Nephron (organoid): ENCODE data around the gene NELFCD.

Experiments
- H3K27ac Mint-ChIP-seq, 3 experiments: 2 replicates each; pipeline ENCODE4 v1.8.0; 2020; ENCODE audit warnings: mixed read lengths in 3 of 3, mild to moderate bottlenecking in 2 of 3, moderate library complexity in 1 of 3
- H3K27me3 Mint-ChIP-seq: 2 replicates; pipeline ENCODE4 v1.8.0; 2021; ENCODE audit warnings: low read depth, mild to moderate bottlenecking, moderate library complexity, mixed read lengths
- H3K36me3 Mint-ChIP-seq: 2 replicates; pipeline ENCODE4 v1.8.0; 2020; ENCODE audit warnings: low read depth, mixed read lengths
- H3K4me1 Mint-ChIP-seq: 2 replicates; pipeline ENCODE4 v1.8.0; 2020; ENCODE audit warnings: mixed read lengths
- H3K4me3 Mint-ChIP-seq, 3 experiments: 2 replicates each; pipeline ENCODE4 v1.8.0; 2020; ENCODE audit warnings: mild to moderate bottlenecking in 3 of 3, mixed read lengths in 3 of 3, moderate library complexity in 2 of 3
- H3K9me3 Mint-ChIP-seq: 2 replicates; pipeline ENCODE4 v1.8.0; 2020; ENCODE audit warnings: mixed read lengths
- CTCF ChIP-seq, 3 experiments: fragments of 200-600 bp; sonication (generic); IDR thresholded peaks; one replicate each; pipeline ENCODE4 v1.5.0; 2021; ENCODE audit warnings: antibody characterized with exemption in 3 of 3; ENCODE audit not compliant: unreplicated experiment in 3 of 3

Gene NELFCD

DNA sequence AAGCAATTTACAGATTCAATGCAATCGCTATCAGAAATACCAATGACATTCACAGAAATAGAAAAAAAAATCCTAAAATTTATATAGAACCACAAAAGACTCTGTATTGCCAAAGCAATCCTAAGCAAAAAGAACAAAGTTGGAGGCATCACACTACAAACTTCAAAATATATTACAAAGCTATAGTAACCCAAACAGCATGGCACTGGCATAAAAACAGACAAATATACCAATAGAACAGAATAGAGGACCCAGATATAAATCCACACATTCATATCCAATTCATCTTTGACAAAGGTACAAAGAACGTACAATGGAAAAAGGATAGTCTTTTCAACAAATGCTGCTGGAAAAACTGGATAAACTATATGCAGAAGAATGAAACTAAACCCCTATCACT lies 11.6 kb upstream of the NELFCD start:
- TF ChIP-seq CTCF (IDR thresholded peaks at IDR 0.05; ENCODE audit: unreplicated experiment in 3 of 3), result no peak
- Mint-ChIP-seq H3K27ac (no peak overlapping the region), H3K9me3 (peaks cover 20% of the 10 kb centered on the region), H3K36me3 (no peaks in the 10 kb centered on the region), H3K4me1 (no peaks in the 10 kb centered on the region), H3K27me3 (no peaks in the 10 kb centered on the region), H3K4me3 (no peak overlapping the region)

DNA sequence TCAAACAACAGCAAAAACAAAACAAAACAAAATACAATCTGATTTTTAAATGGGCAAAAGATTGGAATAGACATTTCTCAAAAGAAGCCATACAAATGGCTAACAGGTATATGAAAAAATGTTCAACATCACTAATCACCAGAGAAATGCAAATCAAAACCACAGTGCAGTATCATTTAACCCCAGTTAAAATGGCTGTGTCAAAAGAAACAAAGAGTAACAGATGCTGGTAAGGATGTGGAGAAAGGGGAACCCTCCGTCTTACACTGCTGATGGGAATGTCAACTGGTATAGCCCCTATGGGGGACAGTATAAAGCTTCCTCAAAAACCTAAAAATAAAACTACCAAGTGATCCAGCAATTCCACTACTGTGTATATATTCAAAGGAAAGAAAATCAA lies 10.9 kb upstream of the NELFCD start:
- Mint-ChIP-seq H3K4me3 (no peak overlapping the region), H3K36me3 (no peaks in the 10 kb centered on the region), H3K27ac (no peak overlapping the region), H3K4me1 (no peaks in the 10 kb centered on the region), H3K9me3 (peaks cover 18% of the 10 kb centered on the region), H3K27me3 (no peaks in the 10 kb centered on the region)
- no peak for TF ChIP-seq CTCF (IDR thresholded peaks at IDR 0.05; ENCODE audit: unreplicated experiment in 3 of 3)

DNA sequence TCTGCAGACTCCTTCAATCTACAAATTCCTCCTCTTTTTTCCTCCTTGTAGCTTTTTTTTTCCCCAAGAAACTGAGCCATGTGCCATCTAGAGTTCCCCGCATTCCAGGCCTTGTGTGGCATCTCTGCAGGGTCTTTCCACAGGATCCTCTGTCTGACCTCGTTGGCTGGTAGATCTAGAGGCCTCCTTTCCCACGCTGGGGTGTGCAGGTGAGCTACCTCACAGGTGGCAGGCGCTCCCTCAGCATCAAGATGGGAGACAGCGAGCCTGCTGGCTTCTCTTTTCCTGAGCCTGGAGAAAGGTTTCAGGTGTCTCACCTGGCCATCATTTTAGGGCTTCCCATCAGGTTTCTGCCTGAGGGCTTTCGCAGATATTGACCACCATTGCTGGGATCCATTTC lies 9.6 kb upstream of the NELFCD start:
- no peak for TF ChIP-seq CTCF (IDR thresholded peaks at IDR 0.05; ENCODE audit: unreplicated experiment in 3 of 3)
- Mint-ChIP-seq H3K4me1 (no peaks in the 10 kb centered on the region), H3K27ac (no peak overlapping the region), H3K9me3 (peaks cover 31% of the 10 kb centered on the region), H3K36me3 (peaks cover 5% of the 10 kb centered on the region), H3K4me3 (no peak overlapping the region), H3K27me3 (no peaks in the 10 kb centered on the region)

DNA sequence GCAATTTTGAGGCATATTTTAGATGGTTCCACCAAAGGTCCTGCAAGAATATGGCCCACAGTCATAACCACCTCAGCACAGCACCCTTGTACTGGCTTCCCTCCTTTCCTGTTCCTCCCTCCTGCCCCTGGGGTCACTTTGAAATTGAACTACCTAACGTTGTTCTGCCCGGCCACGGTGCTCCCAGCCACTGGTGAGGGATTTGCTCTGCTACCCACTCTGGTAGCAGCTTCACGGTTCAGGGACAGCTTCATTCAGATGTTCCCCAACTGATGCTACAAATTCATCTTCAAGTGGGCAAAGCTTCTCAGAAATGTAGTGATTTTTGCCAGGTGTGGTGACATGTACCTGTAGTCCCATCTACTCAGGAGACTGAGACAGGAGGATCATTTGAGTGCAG lies 7.9 kb upstream of the NELFCD start:
- Mint-ChIP-seq H3K4me3 (no peak overlapping the region), H3K27ac (no peak overlapping the region), H3K9me3 (peaks cover 38% of the 10 kb centered on the region), H3K36me3 (peaks cover 9% of the 10 kb centered on the region), H3K4me1 (no peaks in the 10 kb centered on the region), H3K27me3 (no peaks in the 10 kb centered on the region)
- TF ChIP-seq CTCF (IDR thresholded peaks at IDR 0.05; ENCODE audit: unreplicated experiment in 3 of 3), result no peak

DNA sequence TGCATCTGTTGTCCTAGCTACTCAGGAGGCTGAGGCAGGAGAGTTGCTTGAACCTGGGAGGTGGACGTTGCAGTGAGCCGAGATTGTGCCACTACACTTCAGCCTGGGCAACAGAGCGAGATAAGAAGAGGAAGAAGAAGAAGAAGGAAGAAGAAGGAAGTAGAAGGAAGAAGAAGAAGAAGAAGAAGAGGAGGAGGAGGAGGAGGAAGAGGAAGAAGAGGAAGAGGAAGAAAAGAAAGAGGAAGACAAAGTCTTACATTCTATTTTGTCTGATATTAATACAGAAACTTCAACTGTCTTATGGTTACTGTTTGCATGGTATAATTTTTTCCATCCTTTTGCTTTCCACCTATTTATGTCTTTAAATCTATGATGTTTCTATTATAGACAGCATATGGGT lies 7.2 kb upstream of the NELFCD start:
- no peak for TF ChIP-seq CTCF (IDR thresholded peaks at IDR 0.05; ENCODE audit: unreplicated experiment in 3 of 3)
- no peaks in the 10 kb centered on the region for H3K4me1 Mint-ChIP-seq
- H3K27me3 Mint-ChIP-seq, result no peaks in the 10 kb centered on the region
- no peak overlapping the region for H3K4me3 Mint-ChIP-seq
- H3K27ac Mint-ChIP-seq, result no peak overlapping the region
- peaks cover 9% of the 10 kb centered on the region for H3K36me3 Mint-ChIP-seq
- peaks cover 37% of the 10 kb centered on the region for H3K9me3 Mint-ChIP-seq

GRCh38 chr20:58975353-58975752 lies 5.7 kb upstream of the NELFCD start:
- Mint-ChIP-seq H3K27me3 (no peaks in the 10 kb centered on the region), H3K4me1 (no peaks in the 10 kb centered on the region), H3K4me3 (no peak overlapping the region), H3K36me3 (peaks cover 9% of the 10 kb centered on the region), H3K27ac (no peak overlapping the region), H3K9me3 (peaks cover 32% of the 10 kb centered on the region)
- TF ChIP-seq CTCF (IDR thresholded peaks at IDR 0.05; ENCODE audit: unreplicated experiment in 3 of 3), result no peak
